CD4-positive, CD25-positive, alpha-beta regulatory T cell (primary cell): ENCODE results near the gene JAG1. TPM values are rescaled to one million over a fixed set of nuclear protein-coding genes. Genes with fewer than 3 reads are reported as not detected.

Experiments used
- ATAC-seq, 2 donors: fragments of 150-1000 bp; cut with Tn5 transposase; one replicate each; pipeline ENCODE4 v1.10.0; 2021; ENCODE audit warnings: low read depth in 2 of 2, moderate number of reproducible peaks in 2 of 2, moderate library complexity in 1 of 2
- DNase-seq, 3 donors: peaks; one replicate each; pipeline versions ENCODE4 v3.0.0 to v3.0.0-alpha.2; 2012 to 2022; ENCODE audit warnings: mixed read lengths in 1 of 3
- H3K27ac ChIP-seq: one replicate; pipeline ENCODE4 v1.7.0; 2013; ENCODE audit warnings: mild to moderate bottlenecking, low read length; ENCODE audit not compliant: insufficient read depth, poor library complexity, severe bottlenecking
- H3K27me3 ChIP-seq: one replicate; pipeline ENCODE4 v1.7.0; 2013; ENCODE audit warnings: low read length; ENCODE audit not compliant: control insufficient read depth, insufficient read depth
- H3K36me3 ChIP-seq: one replicate; pipeline ENCODE4 v1.7.0; 2013; ENCODE audit warnings: mild to moderate bottlenecking, low read length, moderate library complexity; ENCODE audit not compliant: control insufficient read depth, insufficient read depth
- H3K4me1 ChIP-seq: 2 replicates; pipeline ENCODE4 v1.7.0; 2013; ENCODE audit warnings: mild to moderate bottlenecking, low read length; ENCODE audit not compliant: insufficient read depth, control insufficient read depth, poor library complexity, severe bottlenecking
- H3K4me3 ChIP-seq: one replicate; pipeline ENCODE4 v1.7.0; 2013; ENCODE audit warnings: low read depth, mild to moderate bottlenecking, low read length, moderate library complexity
- H3K9me3 ChIP-seq, 2 experiments: 1 replicate in 1 of 2; 2 replicates in 1 of 2; pipeline ENCODE4 v1.7.0; 2013; ENCODE audit warnings: low read length in 2 of 2, mild to moderate bottlenecking in 1 of 2, moderate library complexity in 1 of 2; ENCODE audit not compliant: control insufficient read depth in 2 of 2
- H3K27ac Mint-ChIP-seq, 3 donors: one replicate each; pipeline ENCODE4 v1.8.0; 2020 to 2022; ENCODE audit warnings: mild to moderate bottlenecking in 3 of 3, mixed read lengths in 3 of 3, moderate library complexity in 2 of 3
- H3K27me3 Mint-ChIP-seq: one replicate; pipeline ENCODE4 v1.8.0; 2022; ENCODE audit warnings: mild to moderate bottlenecking, mixed read lengths
- H3K36me3 Mint-ChIP-seq: one replicate; pipeline ENCODE4 v1.8.0; 2020; ENCODE audit warnings: mixed read lengths
- H3K4me1 Mint-ChIP-seq, 4 donors: one replicate each; pipeline ENCODE4 v1.8.0; 2020 to 2022; ENCODE audit warnings: mixed read lengths in 4 of 4, mild to moderate bottlenecking in 1 of 4
- H3K4me3 Mint-ChIP-seq, 4 donors: one replicate each; pipeline ENCODE4 v1.8.0; 2020 to 2022; ENCODE audit warnings: mild to moderate bottlenecking in 4 of 4, mixed read lengths in 4 of 4, moderate library complexity in 3 of 4
- H3K9me3 Mint-ChIP-seq, 7 donors: one replicate each; pipeline ENCODE4 v1.8.0; 2020 to 2022; ENCODE audit warnings: mixed read lengths in 7 of 7, mild to moderate bottlenecking in 3 of 7, moderate library complexity in 2 of 7
- polyA plus RNA-seq, 4 donors: library from polyadenylated mRNA; unstranded; fragments of 300-500 nt; fragmentation: Illumina TruSeq; gene quantifications; one replicate each; pipeline ENCODE4 v1.2.3, GENCODE V29; 2021
- total RNA-seq: library from RNA; stranded (reverse); gene quantifications from one replicate; pipeline ENCODE4 v1.2.3, GENCODE V29; 2022

Gene JAG1
- total and polyA plus RNA-seq, 5 donors from 2014 or later = 0.03 to 0.30 (median 0.05) TPM; not detected in 1

DNA sequence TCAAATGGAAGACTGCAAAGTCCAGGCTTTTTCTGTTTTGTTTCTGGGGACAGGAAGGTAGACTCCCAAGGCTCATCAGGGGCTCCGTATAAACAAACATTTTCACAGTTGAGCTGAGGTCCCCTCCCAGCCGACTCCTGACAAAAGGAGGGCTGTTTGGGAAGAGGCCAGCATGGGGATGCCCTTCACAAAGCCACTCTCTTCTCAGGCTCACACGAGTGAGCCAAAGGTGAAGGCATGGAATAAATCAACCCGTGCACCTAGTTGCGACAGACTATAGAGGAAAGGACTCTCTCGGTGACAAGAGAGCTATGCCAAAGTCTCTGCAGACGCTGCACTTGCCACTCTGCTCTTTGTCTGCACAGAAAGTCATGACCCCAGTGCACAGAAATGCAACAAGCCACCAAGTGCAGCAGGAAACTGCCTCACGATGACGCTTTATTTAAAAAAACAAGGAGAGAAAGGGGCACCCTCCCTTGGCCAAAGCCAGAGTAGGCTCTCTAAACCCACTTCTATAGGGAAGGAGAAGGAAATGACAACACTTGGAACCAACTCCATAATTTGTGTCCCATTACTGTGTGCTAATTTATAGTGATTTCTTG is 21.0 kb downstream of the JAG1 start:
- no peak overlapping the region for H3K27ac Mint-ChIP-seq
- H3K27me3 Mint-ChIP-seq = peaks cover 14% of the 10 kb centered on the region
- DNase-seq (no peak), ATAC-seq (no peak)
- H3K36me3 Mint-ChIP-seq = no peaks in the 10 kb centered on the region
- Histone ChIP-seq H3K4me3 (no peak overlapping the region), H3K27ac (no peak overlapping the region), H3K27me3 (peaks cover 2% of the 10 kb centered on the region), H3K36me3 (no peaks in the 10 kb centered on the region), H3K4me1 (no peaks in the 10 kb centered on the region), H3K9me3 (no peaks in the 10 kb centered on the region)
- H3K9me3 Mint-ChIP-seq = peaks cover 0 to 2% (median 0%) of the 10 kb centered on the region in 7 donors
- no peaks in the 10 kb centered on the region for H3K4me1 Mint-ChIP-seq
- H3K4me3 Mint-ChIP-seq = no peak overlapping the region

GRCh38 chr20:10652185-10652584 is 21.6 kb downstream of the JAG1 start:
- no peaks in the 10 kb centered on the region for H3K36me3 ChIP-seq

GRCh38 chr20:10651227-10651990 is 22.4 kb downstream of the JAG1 start:
- Mint-ChIP-seq H3K36me3 (no peaks in the 10 kb centered on the region), H3K9me3 (peaks cover 0 to 2% (median 0%) of the 10 kb centered on the region in 7 donors), H3K4me1 (no peaks in the 10 kb centered on the region), H3K4me3 (no peak overlapping the region), H3K27ac (no peak overlapping the region), H3K27me3 (peaks cover 9% of the 10 kb centered on the region)
- Histone ChIP-seq H3K27me3 (peaks cover 2% of the 10 kb centered on the region), H3K4me3 (no peak overlapping the region), H3K9me3 (no peaks in the 10 kb centered on the region), H3K36me3 (no peaks in the 10 kb centered on the region), H3K4me1 (no peaks in the 10 kb centered on the region), H3K27ac (no peak overlapping the region)
- no peak for DNase-seq
- ATAC-seq = no peak

More at GRCh38 chr20:10652185-10652584, 21.6 kb downstream of the JAG1 start:
- Histone ChIP-seq H3K9me3 (no peaks in the 10 kb centered on the region), H3K4me3 (no peak overlapping the region), H3K27me3 (peaks cover 2% of the 10 kb centered on the region), H3K27ac (no peak overlapping the region), H3K4me1 (no peaks in the 10 kb centered on the region)
- peaks cover 10% of the 10 kb centered on the region for H3K27me3 Mint-ChIP-seq
- DNase-seq = no peak
- H3K4me3 Mint-ChIP-seq = no peak overlapping the region
- no peaks in the 10 kb centered on the region for H3K4me1 Mint-ChIP-seq
- no peak for ATAC-seq
- no peaks in the 10 kb centered on the region for H3K36me3 Mint-ChIP-seq
- peaks cover 0 to 2% (median 0%) of the 10 kb centered on the region in 7 donors for H3K9me3 Mint-ChIP-seq
- no peak overlapping the region for H3K27ac Mint-ChIP-seq

GRCh38 chr20:10649797-10650160 is 24.0 kb downstream of the JAG1 start:
- Histone ChIP-seq H3K27ac (no peak overlapping the region), H3K4me1 (no peaks in the 10 kb centered on the region), H3K36me3 (no peaks in the 10 kb centered on the region), H3K9me3 (no peaks in the 10 kb centered on the region), H3K4me3 (no peak overlapping the region), H3K27me3 (peaks cover 2% of the 10 kb centered on the region)
- peaks cover 0 to 2% (median 0%) of the 10 kb centered on the region in 7 donors for H3K9me3 Mint-ChIP-seq
- H3K4me1 Mint-ChIP-seq = no peaks in the 10 kb centered on the region
- no peaks in the 10 kb centered on the region for H3K36me3 Mint-ChIP-seq
- peaks cover 5% of the 10 kb centered on the region for H3K27me3 Mint-ChIP-seq
- no peak overlapping the region for H3K4me3 Mint-ChIP-seq
- DNase-seq (no peak), ATAC-seq (no peak)
- H3K27ac Mint-ChIP-seq = no peak overlapping the region

- H3K36me3 ChIP-seq = no peaks in the 10 kb centered on the region
- no peak overlapping the region for H3K4me3 Mint-ChIP-seq
- no peaks in the 10 kb centered on the region for H3K36me3 Mint-ChIP-seq
- ATAC-seq (no peak), DNase-seq (no peak)
- H3K9me3 Mint-ChIP-seq = peaks cover 0 to 2% (median 0%) of the 10 kb centered on the region in 7 donors
- no peaks in the 10 kb centered on the region for H3K9me3 ChIP-seq
- no peaks in the 10 kb centered on the region for H3K4me1 ChIP-seq
- no peak overlapping the region for H3K4me3 ChIP-seq
- no peak overlapping the region for H3K27ac ChIP-seq
- H3K27me3 Mint-ChIP-seq = peaks cover 5% of the 10 kb centered on the region
- H3K27ac Mint-ChIP-seq = no peak overlapping the region
- H3K27me3 ChIP-seq = peaks cover 2% of the 10 kb centered on the region
- H3K4me1 Mint-ChIP-seq = no peaks in the 10 kb centered on the region
Observed at GRCh38 chr20:10649080-10649796, 24.6 kb downstream of the JAG1 start.

DNA sequence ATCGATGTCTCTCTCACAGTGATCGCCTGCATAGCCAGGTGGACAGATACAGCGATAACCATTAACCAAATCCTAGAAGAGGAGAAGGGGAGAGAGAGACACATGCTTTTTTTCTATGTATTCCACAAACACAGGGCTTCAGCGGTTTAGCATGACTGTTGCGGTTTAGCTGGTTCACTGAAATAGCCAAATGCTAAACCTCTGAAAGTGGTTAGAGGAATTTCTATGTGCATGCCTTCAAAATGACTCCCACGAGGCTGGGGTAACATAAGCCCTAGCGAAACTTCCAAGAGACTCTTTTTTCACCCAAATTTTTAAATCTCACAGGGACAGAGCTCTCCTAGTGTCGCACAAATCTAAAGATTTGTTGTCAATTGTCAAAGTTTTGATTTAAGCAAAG is 25.1 kb downstream of the JAG1 start:
- ATAC-seq (no peak), DNase-seq (no peak)
- H3K4me3 ChIP-seq = no peak overlapping the region
- H3K27me3 Mint-ChIP-seq = peaks cover 5% of the 10 kb centered on the region
- peaks cover 0 to 2% (median 0%) of the 10 kb centered on the region in 7 donors for H3K9me3 Mint-ChIP-seq
- no peaks in the 10 kb centered on the region for H3K36me3 Mint-ChIP-seq
- H3K4me3 Mint-ChIP-seq = no peak overlapping the region
- H3K36me3 ChIP-seq = no peaks in the 10 kb centered on the region
- H3K27me3 ChIP-seq = no peaks in the 10 kb centered on the region
- H3K4me1 ChIP-seq = no peaks in the 10 kb centered on the region
- H3K9me3 ChIP-seq = no peaks in the 10 kb centered on the region
- H3K27ac Mint-ChIP-seq = no peak overlapping the region
- H3K4me1 Mint-ChIP-seq = no peaks in the 10 kb centered on the region
- H3K27ac ChIP-seq = no peak overlapping the region

- Mint-ChIP-seq H3K4me1 (no peaks in the 10 kb centered on the region), H3K4me3 (no peak overlapping the region), H3K36me3 (no peaks in the 10 kb centered on the region), H3K27me3 (peaks cover 5% of the 10 kb centered on the region), H3K9me3 (peaks cover 0 to 1% (median 0%) of the 10 kb centered on the region in 7 donors), H3K27ac (no peak overlapping the region)
- Histone ChIP-seq H3K9me3 (no peaks in the 10 kb centered on the region), H3K27ac (no peak overlapping the region), H3K4me1 (no peaks in the 10 kb centered on the region), H3K36me3 (no peaks in the 10 kb centered on the region), H3K27me3 (no peaks in the 10 kb centered on the region), H3K4me3 (no peak overlapping the region)
- DNase-seq (no peak), ATAC-seq (no peak)
Observed at GRCh38 chr20:10647909-10648308, 25.9 kb downstream of the JAG1 start.
